HG03354 (cell line): Measurements from ENCODE around the gene FGD5.

Experiments used
- ATAC-seq: cut with Tn5 transposase; IDR thresholded peaks from one replicate; pipeline ENCODE4 v1.9.1; 2021; ENCODE audit warnings: mild to moderate bottlenecking; ENCODE audit not compliant: unreplicated experiment, poor library complexity, severe bottlenecking

FGD5 gene

DNA sequence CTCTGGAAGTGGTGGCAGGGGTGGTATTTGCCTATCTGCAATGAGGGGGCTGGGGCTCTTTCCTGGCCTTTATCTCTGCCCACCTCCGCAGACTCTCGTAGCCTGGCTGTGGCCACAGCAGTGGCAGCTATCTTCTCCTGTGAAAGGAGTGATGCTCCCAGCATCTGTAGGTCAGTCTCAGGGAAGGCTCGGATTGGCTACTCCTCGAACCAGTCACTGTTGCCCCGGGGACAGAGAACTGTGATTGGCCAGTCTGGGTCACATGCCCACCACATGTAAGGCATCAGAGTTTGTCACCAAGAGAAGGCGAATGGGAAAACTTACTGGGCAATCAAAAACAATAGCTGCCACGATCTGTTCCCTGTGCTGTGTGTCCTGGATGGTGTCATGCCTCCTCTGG, 30.1 kb upstream of the FGD5 start:
- no peak for ATAC-seq

GRCh38 chr3:14789221-14789620, 29.5 kb upstream of the FGD5 start:
- ATAC-seq, result no peak

DNA sequence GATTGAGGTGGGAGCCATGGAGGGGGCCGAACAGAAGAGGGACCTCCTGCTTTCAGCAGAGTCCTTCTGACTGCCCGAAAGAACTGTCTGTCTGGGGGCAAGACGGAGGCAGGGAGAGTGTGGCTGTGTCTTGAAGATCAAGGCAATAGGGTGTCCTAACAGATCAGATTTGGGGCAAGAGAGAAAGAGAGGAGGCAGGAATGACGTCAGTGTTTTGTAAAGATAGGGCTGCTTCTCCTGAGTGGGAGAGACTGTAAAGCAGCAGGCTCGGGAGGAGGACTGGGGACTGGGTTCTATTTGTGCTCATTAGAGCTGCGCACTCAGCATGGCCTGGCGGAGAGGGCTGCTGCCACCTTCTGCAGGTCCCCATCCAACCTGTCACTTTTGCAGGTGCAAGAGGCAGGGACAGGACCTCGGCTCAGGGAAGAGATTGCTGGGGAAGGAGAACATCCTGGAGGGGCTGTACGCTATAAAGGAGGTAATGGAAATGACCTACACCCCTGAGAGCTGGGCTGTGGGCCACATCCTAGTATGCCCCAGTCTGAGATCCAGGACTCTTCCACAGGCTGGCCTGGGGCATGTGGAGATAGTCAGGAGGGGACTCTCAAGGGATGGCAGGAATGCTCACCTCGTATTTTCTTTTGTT, 29.0 kb upstream of the FGD5 start:
- no peak for ATAC-seq

DNA sequence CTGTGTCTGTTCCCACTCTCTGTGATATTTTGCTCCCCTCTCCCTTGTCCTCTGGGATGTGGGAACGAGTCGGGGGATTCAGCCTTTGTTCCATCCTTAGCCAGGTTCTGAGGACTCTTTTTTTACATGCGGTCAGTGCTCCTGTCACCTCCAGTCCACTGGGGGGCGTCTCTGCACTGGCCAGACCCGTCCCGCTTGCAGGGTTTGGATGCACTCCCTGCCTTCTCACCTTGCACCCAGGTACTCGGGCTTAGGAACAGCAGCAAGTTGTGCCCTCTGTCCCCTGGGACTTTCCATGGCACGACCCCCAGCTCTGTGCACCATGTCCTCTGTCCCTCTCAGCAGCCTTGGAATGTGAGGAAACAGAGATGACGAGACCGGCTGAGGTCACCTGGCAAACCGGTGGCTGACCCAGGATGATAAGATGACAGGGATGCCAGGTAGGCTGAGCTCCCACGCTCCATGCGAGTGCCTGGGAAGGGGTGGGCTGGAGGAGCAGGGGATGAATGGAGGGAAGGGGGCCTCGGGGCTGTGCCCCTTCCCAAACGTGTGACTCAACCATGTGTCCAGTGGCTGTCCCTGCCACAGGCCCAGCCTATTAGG, 27.3 kb upstream of the FGD5 start:
- ATAC-seq, result peak; percentile 63

DNA sequence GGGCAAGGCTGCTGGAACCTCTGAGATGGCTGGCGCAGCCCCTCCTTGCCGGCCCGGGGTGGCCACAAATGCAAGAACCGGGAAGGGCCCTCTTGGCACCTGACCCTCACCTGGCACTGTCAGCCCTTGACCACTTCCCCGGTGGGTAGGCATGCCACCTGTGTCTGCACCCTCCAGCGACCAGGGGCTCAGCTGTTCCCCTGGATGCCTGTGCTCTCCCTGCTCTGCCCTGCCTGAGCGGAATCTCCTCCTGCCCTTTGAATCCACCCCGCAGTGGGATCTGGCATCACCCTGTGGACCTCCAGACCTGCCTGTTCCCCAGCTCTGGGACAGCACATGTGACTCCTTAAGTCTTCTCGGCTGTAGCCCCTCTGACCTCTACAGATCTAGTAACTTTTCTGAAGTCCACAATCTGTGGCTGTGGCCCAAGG, 26.1 kb upstream of the FGD5 start:
- ATAC-seq, result no peak

DNA sequence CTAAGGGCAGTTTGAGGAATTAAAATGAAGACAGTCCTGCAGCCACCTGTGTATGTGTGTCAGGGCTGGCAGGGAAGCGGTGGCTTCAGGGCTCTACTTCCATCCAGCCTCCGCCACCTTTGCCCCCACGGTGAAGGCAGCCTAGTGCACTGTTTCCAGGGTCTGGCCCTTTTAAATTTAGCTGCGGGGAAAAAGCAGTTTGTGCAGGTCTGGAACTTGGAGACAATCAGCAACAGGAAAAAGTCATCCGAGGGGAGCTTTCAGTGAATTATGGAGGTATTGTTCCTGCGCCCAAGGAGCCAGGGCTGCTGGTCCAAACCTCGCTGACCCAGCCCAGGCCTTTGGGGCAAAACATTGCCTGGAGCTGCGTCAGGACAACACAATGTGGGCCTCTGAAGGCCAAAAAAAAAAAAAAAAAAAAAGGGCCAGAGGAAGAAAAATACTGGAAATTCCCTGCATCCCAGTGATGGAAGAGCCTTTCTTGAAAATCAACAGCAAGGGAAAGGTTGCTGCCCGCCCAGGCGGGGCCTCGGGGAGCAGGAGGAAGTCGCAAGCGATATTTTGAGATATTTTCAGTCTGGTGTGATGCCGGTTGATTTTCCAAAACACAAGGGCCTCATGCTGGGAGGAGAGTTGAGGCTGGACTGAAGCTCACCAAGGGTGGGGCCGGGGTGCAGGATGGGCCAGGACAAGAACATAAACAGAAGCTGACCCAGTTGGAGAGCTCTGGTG, 25.5 kb upstream of the FGD5 start:
- no peak for ATAC-seq

- no peak for ATAC-seq
These were observed 24.9 kb upstream of the FGD5 start for GRCh38 chr3:14793858-14794234.

DNA sequence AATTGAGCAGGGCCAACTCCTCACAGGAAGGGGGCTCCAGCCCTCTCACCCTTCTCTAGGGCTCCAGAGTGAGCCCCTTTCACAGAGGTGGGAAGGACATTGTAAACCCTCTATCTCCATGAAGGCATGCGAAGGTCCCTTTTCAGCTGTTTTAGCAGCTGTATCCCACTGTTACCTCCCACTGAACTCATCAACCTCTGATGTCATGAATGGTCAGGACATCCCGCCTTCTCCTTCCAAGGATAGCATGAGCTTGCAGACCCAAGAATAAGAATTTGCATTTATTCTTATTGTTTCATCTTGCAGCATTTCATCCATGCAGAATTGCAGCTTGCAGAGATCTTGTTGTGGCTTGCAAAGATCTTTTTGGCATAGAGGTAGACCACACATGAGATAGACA, 24.3 kb upstream of the FGD5 start:
- no peak for ATAC-seq

GRCh38 chr3:14795996-14796395, 22.8 kb upstream of the FGD5 start:
- ATAC-seq, result no peak

- no peak for ATAC-seq
These were observed 22.2 kb upstream of the FGD5 start for GRCh38 chr3:14796403-14797077.

GRCh38 chr3:14797731-14798130, 21.0 kb upstream of the FGD5 start:
- no peak for ATAC-seq

- no peak for ATAC-seq
These were observed 20.5 kb upstream of the FGD5 start for GRCh38 chr3:14798231-14798630.

- ATAC-seq, result no peak
These were observed 19.6 kb upstream of the FGD5 start for GRCh38 chr3:14799146-14799545.

DNA sequence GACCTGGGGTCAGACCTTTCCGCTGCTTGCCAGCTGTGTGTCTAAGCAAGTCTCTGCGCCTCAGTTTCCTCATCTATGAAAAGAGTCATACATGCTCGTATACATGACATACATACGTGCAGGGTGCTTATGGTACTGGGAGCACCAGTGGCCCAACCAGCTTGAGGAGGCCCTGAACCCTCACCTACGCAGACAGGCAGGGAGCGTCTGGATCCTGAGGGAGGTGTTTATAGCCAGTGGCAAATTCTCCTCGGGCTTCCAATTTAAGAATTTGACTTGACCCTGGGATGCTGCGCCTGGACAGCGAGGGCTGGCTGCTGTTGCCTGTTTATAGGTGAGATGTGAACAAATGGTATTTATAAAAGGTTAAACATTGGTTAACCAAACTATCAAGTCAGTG, 17.7 kb upstream of the FGD5 start:
- ATAC-seq, result no peak

GRCh38 chr3:14801668-14802380, 16.9 kb upstream of the FGD5 start:
- no peak for ATAC-seq

- no peak for ATAC-seq
These were observed 16.4 kb upstream of the FGD5 start for GRCh38 chr3:14802381-14802731.

DNA sequence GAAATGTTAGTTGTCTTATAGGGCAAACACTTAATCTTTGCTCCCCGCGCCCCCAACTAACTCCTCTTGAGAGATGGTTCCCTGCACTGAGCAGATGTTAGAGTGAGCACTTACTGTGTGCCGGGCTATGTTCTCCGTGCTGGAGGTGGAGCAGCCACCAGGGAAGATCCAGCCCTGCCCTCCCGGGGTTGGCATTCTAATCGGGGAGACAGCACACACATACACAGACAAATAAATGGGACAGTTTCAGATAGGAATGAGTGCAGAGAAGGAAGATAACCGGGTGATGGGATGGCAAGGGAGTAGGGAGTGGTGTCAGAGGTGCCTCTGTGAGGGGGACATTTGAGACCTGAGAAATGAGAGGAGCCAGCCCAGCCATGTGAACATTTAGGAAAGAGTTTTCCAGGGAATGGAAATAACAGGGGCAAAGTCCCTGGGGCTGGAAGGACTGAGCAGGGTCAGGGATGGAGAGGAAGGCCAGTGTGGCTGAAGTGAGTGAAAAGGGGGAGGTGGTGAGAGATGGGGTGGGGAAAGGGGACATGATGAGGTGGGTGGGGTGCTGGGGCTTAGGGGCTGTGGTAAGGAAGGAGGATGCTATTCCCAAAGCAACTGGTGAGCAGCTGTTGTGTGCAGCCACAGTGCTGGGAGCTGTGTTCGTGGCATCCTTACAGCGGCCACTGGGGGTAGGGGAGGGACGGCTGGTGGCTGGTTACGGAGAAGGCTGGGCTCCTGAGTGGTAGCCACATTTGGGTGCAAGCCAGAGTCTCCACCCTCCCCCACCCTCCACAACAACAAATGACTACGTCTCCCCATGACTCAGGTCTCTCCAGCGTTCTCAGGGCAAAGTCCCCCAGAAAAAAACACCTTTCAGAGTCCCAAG, 15.4 kb upstream of the FGD5 start:
- ATAC-seq, result no peak

DNA sequence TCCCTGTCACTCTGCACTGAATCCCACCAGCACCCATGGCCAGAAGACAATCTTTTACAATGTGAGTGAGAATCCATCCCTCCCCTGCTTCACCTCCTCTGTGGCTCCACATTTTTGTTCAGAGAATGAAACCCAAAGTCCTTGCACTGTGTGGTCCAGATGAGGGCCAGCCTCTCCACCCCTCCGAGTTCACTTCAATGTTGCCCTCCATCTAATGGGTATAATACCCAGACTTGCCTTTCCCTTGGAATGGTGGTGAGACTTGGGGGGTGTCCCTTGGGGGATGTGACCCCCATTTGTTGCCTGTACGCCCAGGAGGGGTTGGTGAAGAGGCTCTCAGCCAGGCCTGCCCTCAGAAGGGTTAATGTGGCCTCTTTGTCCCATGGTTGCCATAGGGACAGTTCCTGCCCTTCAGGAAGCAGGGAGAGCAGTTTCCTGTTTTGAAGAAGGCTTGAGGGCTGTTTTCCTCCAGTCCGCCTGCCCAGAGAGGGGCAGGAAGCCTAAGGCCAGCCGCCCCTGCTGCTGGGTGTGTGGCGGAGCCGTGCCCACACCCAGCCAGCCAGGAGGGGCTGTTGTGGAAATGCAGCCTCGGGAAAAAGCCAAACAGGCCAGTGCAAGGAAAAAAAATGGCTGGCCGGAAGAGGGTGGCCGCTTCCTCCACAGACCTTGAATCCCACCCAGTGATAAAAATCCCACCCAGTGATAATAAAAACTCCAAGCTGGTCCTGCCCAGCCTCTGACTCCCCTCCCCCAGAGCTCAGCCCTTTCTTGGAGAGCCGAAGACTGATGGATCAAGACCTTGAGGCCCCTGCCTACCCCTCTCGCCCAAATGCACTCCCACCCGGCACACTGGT, 14.6 kb upstream of the FGD5 start:
- ATAC-seq, result no peak
